HCEC 1CT (cell line): ENCODE data around the gene LGR6.
"Not testable (repeated sequence)": the region's sequence is repeated elsewhere in the genome, so short reads cannot be mapped to it uniquely, and the experiment has no call there.

Source experiments
- DNase-seq: peaks from one replicate; pipeline ENCODE4 v3.0.0-alpha.2; 2017

LGR6 gene, protein sequence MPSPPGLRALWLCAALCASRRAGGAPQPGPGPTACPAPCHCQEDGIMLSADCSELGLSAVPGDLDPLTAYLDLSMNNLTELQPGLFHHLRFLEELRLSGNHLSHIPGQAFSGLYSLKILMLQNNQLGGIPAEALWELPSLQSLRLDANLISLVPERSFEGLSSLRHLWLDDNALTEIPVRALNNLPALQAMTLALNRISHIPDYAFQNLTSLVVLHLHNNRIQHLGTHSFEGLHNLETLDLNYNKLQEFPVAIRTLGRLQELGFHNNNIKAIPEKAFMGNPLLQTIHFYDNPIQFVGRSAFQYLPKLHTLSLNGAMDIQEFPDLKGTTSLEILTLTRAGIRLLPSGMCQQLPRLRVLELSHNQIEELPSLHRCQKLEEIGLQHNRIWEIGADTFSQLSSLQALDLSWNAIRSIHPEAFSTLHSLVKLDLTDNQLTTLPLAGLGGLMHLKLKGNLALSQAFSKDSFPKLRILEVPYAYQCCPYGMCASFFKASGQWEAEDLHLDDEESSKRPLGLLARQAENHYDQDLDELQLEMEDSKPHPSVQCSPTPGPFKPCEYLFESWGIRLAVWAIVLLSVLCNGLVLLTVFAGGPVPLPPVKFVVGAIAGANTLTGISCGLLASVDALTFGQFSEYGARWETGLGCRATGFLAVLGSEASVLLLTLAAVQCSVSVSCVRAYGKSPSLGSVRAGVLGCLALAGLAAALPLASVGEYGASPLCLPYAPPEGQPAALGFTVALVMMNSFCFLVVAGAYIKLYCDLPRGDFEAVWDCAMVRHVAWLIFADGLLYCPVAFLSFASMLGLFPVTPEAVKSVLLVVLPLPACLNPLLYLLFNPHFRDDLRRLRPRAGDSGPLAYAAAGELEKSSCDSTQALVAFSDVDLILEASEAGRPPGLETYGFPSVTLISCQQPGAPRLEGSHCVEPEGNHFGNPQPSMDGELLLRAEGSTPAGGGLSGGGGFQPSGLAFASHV

DNA sequence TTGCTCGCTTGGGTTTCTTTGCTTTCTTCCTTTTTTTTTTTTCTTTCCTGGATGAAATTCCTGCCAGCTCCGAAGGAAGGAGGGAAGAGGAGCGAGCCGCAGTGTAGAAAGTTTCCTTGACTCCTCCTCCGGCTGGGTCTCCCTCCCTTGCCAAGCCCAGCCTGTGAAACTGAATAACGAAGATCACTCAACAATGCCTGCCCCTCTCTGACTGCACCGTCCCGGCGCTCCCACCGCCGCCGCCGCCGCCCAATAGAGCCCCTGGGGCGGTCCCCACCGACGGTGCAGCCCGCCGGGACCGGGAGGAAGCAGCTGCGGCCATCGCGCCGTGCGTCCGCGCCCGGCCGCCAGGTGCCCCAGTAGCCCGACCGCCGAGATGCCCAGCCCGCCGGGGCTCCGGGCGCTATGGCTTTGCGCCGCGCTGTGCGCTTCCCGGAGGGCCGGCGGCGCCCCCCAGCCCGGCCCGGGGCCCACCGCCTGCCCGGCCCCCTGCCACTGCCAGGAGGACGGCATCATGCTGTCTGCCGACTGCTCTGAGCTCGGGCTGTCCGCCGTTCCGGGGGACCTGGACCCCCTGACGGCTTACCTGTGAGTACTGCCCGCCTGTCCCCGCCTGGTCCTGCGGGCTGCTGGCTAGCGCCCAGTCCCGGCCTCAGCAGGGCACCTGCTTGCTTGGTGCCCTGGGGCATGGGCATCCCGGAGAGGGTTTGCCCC lies at the start of gene LGR6:
Gene LGR6, plus strand, starts transcription at position 186 of the 714 bp plus-strand sequence. Its CDS starts 191 bp downstream, at position 377.
- DNase-seq, result no peak

DNA sequence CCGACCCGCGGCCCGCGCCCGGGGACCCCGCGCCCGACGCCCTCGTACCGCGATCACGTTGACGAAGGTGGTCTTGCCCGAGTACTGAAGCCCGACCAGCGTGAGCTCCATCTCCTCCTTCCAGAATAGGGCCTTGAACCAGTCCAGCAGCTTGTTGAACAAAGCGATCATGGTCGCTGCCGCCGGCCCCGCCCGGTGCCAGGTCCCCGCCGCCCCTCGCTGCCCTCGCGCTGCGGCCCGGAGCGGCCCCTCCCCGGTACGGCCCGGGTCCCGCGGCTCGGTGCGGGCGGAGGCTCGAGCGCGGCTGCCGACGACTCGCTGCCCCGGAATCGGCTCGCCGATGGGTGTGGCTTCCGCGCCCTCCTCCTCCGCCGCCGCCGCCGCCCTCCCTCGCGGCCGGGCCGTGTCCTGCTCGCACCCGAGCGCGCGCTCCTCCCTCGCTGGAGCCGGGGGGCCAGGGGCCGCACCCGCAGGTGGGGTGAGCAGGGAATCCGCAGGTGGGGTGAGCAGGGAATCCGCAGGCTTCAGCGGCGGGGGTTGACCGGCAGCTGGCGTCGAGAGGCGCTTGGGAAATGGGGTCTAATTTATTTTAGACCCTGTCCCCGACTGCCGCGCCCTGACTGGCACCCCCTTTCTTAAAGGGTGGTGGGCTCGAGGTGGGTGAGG lies 49.1 kb upstream of the LGR6 start, which contains the start of gene ARL8A:
Gene ARL8A, minus strand, starts transcription at position 336 of the 666 bp plus-strand sequence. Its CDS starts 165 bp downstream, at position 171.
- peak; percentile 37 for DNase-seq

DNA sequence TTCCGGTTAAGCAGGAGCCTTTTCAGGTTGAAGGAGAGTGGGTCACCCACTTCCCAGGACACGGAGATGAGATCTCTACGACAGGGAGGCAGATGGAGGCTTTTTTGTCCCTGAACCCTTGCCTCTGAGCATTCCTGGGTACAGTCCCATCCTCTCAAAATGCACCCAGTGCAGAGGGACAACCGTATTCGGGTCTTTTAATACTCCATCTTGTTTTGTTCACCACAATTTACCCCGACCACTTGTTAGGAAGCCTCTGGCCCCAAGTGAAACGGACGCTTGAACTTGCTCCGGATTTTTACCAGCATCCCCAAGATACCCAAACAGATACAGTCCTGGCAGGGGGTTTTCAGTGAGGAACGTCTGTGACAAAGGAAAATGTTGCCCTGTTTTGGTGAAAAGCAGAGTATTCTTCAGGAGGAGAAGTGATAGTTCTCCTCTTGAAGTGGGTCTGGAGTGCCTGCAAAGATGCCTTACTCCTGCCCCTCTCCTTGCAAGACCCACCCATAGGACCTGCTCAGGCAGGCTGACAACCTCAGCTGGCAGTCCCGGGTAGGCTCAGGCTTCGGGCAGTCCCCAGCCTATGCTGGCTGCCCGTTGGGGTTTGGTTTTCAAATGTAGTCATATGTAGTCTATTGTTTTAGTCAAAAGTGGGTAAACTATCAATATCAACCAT lies 48.4 kb upstream of the LGR6 start:
- DNase-seq, result no peak

DNA sequence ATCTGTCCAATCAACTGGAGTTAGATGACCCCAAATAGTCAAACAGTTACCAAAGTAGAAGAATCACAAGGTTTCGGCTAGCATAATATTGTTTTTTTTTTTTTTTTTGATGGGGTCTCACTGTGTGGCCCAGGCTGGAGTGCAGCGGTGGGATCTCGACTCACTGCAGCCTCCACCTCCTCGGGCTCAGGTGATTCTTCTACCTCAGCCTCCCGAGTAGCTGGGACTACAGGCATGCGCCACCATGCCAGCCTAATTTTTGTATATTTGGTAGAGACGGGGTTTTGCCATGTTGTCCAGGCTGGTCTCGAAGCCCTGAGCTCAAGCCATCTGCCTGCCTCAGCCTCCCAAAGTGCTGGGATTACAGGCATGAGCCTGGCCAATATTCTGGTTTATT lies 47.9 kb upstream of the LGR6 start:
- not testable (repeated sequence) for DNase-seq

DNA sequence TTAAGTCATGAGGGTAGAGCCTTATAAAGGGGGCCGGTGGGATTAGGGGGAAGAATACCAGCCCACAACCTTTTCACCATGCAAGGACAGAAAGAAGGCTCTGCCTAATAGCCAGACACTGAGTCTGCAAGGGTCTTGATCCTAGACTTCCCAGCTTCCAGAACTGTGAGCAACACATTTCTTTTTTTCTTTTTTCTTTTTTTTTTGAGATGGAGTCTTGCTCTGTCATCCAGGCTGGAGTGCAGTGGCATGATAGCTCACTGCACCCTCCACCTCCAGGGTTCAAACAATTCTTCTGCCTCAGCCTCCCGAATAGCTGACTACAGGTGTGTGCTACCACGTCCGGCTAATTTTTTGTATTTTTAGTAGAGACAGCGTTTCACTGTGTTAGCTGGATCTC lies 47.3 kb upstream of the LGR6 start:
- no peak for DNase-seq

DNA sequence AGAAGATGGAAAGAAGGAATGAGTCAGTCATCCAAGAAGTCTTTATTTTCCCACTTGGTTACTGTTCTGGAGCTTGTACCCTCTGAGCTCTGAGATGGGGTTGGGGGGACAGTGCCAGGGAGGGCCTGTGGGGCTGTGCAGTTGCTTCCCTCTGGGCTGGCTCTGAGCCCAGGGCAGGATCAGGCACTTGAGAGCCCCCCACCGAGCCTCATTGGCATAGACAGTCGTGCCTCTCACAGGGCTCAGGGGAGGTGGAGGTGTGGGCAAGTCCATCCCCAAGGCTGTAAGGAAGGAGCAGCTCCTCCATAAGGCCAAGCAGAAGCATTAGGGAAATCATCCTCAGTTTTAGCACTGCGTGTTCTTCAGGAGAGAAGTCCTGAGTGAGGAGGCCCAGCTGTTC lies 46.6 kb upstream of the LGR6 start:
- DNase-seq, result no peak

DNA sequence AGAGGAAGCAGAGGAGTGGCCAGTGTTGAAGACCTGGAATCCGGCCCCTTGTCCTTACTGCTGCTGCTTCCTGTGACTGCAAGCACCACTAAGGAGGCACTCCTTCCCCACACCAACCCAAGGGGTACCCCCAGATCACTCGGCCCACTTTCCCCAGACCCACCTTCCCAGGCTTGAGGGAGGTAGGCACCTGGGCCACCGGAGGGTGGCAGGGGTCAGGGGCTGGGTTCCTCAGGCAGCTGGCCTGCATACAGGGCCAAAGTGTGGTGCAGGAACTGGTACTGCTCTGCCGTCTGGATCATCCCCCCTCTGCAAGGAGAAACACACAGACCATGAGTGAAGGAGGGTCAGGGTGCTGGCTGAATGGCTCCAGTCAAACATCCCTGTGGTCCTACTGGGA lies 45.2 kb upstream of the LGR6 start:
- DNase-seq, result no peak

DNA sequence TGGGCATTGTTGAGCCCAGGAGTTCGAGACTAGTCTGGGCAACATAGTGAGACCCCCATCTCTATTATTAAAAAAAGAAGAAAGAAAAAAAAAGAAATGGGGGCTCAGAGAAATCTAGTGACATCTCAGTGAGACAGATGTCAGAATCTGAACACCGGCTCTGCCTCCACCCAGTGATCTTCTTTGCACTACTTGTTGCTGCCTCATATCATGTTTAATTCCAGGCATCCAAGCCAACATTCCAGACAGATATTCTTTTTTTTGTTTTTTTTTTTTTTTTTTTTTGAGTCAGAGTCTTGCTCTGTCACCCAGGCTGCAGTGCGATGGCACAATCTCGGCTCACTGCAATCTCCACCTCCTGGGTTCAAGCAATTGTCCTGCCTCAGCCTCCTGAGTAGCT lies 44.0 kb upstream of the LGR6 start:
- DNase-seq, result no peak

DNA sequence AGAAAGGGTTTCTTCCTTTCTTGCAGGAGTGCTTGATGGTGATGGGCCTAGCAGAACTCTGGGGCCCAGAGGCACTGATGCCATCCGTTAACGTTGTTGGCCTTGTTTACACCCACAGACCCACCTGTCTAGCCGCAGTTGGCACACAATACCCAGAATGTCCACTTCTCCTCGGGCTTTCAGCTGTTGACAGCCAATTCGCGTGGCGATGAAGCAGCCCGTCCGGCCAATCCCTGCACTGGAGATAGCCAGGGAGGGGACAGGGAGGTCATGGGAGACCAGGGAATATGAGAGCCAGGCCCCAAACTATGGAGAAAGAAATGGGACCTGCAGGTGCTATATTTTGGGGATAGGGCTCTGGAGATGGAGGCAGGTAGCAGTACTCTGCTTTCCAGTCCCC lies 43.4 kb upstream of the LGR6 start:
- DNase-seq, result no peak

DNA sequence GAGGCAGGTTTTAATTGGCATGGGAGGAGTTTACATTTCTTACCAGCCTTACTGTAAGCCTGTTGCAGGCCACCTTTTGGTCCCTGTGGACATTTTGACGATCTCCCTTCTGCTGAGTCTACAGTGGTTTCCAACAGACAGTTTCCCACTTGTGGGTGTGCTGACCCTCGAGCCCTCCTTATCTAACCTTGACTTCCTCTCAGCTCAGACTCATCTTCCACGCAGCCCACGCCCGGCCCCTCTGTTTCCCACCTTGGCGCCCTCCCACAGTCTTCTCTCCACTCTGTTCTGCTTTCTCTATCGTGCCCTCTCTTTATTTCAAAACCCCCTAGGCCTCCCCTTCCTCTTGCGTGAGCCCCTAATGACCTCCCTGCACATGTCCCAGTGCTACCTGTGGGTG lies 43.0 kb upstream of the LGR6 start:
- no peak for DNase-seq

DNA sequence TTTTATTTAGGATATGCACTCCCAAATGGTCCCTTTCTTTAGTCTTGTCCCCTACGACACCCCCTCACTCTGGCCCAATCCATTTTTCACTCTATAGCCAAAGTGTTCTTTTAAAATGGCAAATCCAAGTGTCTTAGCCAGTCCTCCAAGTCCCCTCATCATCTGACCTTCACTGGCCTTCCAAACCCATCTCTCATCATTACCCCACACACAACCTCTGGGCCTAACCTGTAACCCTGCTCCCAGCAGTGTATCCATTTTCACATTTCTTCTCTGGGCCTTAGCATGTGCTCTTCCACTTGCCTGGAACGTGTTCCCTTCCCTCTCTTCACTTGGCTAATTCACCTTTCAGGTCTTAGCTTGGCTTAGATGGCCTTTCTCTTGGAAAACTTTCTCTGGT lies 42.6 kb upstream of the LGR6 start:
- no peak for DNase-seq

DNA sequence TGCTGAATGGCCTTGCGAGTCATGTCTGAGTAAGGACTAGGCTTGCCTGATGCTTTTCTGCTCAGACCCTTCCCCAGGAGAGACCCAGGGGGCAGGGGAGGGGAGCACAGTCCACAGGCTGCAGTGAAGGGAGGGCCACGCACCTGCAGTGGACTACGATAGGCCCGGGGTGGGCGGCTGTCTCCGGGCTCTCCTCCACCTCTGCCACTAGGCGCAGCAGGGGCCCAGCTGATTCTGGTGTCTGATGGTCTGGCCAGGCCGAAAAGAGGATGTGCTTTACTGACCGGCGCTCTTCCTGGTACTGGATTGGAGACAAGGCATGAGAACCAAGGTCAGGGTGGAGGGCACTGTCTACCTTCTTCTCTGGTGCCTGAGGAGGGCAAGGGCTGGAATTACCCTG lies 41.2 kb upstream of the LGR6 start:
- no peak for DNase-seq

DNA sequence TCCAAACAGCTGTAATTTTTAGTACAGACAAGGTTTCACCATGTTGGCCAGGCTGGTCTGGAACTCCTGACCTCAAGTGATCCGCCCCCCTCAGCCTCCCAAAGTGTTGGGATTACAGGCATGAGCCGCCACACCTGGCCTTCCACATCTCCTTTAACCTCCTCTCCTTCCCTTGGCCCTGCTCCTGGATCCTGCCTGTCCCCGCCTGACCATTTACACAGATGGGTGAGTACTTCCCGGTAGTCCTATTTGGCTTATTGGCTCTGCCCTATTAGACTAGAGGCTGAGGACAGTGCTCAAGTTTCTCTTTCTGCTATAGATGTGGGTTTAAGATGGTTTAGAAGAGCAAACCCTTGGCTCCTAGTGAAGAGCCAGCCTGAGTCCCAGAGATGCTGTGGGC lies 40.3 kb upstream of the LGR6 start:
- no peak for DNase-seq

DNA sequence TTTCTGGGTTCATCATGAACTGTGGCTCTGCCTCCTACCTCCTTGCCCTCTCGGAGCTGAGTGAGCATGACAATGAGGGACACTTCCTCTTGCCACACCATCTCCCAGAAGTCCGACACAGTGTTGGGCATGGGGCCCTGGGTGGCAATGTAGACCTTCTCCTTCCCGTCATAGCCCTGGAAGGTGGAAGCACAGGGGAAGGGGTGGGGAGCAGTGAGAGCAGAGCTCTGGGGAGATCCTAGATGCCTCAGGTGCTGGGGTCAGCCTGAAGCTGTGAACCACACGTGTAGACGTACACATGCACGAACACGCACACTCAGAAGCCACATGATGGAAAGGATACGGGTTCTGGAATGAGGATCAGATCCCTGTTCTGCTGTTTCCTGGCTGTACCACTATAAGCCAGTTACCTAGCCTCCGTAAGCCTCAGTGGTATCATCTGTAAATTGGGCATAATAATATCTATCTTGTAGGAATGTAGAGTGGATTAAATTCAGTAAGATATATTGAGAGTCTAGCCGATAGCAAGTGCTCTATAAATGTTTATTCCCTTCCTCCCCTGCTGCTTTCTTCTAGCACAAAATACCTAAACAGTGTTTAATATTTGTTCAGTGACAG lies 39.3 kb upstream of the LGR6 start:
- DNase-seq, result no peak

DNA sequence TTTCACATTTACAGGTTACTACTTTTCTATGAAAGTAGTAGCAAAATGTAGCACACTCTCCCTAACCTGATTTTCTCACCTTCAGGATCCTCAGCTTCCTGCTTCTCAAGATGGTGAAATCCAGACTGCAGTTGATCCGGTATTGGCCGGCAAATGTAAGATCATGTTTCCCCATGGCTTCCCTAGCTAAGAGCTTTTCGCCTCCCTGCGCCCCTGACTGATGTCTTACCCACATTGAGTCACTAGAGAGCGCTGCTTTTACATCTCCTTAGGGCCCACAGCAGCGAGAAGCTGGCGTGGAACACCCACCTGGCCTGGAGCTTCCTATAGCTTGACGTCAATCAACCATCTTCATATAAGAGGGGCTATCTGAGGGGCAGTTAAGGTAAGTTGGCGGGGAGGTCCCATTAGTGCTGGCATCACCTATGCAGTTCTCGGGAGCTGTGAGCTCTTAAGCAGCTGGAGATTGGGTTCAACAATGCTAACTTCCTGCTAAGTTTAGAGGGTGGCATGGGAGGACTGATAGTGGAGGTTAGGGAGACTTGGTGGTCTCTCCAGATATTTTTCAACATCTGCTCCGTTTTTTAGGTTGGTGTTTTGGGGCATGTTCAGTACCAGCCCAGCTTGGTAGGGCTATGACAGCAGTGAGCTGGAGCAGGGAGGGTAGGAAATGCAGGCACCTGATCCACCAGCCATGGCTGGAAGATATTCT lies 38.7 kb upstream of the LGR6 start:
- DNase-seq, result peak; percentile 53

DNA sequence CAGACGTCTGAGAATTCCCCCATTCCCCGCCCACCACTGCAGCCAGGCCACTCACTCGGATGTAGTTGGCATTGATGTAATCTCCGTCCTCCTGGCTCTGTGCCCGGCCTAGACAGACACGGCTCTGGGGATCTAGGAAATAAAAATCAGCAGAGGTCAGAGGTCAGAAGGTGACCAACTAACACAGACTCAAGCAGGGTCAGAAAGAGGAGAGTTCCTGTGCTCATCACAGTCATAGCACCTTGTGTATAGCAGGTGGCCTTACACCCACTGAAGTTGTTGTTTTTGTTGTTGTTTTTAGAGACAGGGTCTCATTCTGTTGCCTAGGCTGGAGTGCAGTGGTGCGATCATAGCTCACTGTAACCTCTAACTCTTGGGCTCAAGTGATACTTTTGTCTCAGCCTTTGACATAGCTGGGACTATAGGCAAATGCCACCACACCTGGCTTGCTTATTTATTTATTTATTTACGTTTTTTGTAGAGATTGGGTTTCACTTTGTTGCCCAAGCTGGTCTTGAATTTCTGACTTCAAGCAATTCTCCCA lies 38.0 kb upstream of the LGR6 start:
- no peak for DNase-seq

DNA sequence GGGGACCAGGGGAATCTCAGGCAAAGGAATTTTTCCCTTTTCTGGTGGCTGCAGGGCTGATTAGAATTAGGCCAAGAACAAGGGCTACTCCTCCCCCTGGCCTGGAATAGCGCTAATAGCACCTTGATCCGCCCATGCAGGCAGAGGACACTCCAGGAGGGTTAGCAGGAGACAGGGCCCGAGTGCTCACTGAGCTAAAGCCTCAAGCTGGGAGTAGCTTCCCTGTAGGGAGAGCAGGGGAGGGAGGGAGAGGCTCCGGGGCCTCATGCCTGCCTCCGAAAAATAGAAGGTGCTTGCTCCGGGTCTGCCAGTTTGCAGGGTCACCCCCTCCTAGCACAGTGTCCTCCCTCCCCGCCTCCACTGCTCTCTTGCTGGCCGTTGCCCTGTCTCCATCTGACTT lies 37.0 kb upstream of the LGR6 start:
- no peak for DNase-seq

DNA sequence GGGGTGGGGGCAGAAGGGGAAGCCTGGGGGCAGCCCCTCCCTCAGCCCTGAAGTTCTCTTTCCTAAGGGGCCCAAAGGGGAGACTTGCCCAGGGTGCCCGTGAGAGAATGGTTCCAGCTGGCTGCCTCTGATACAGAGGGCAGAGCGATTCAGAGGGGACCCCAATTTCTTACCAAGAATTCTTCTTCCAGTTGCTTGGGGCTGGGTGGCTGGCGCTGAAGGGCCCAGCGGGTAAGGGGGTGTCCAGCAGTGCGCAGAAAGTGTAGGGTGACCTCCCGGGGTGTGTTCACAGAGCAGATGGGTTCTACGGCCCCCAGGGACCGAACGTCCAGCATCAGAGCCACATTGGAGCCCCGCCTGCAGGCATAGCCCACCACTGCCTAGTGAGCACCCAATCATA lies 35.7 kb upstream of the LGR6 start:
- no peak for DNase-seq

DNA sequence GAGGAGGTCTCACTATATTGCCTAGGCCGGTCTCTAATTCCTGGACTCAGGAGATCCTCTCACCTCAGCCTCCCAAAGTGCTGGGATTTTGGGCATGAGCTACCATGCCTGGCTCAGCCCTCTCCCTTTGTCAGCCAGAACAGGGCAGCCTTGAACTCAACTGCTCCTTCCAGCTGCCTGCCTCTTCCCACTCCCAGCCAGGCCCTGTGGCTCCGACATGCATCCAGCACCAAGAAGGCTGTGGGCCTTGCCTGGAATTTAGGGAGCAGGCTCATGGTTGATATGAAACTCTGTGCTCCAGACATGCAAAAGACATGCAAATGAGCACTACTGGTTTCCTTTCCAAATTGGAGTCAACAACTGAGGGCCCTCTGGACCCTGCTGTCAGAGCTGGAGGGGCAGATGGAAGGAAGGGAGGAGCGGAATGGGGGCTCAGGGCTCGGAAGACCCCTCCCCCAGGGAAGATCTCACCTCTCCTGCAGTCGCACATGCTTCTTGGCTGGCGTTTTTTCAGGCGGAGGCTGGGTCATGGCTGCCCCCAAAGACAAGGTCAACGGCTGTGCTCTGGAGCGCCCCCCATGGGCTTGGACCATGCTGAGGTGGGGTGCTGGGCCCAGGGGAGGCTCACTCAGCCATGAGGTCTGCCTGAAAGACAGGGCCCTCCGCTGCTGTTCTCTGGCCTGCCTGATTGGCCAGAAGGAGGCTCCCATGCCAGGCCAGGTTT lies 34.6 kb upstream of the LGR6 start:
- DNase-seq, result no peak
